ENCODE data around the gene YKT6.
"Not testable (repeated sequence)": the region's sequence is repeated elsewhere in the genome, so short reads cannot be mapped to it uniquely, and the experiment has no call there.

DNA sequence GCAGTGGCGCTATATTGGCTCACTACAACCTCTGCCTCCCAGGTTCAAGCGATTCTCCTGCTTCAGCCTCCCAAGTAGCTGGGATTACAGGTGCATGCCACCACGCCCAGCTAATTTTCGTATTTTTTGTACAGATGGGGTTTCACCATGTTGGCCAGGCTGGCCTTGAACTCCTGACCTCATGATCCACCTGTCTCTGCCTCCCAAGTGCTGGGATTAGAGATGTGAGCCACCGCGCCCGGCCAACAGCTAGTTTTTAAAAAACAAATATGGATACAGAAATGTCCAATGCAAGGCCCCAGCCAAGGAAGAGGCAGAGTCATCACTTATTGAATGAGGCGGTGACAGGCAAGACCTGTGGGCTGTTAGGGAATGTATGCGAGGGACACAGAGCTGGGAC is 28.9 kb upstream of the YKT6 start:
- TF ChIP-seq, protein P1, sequence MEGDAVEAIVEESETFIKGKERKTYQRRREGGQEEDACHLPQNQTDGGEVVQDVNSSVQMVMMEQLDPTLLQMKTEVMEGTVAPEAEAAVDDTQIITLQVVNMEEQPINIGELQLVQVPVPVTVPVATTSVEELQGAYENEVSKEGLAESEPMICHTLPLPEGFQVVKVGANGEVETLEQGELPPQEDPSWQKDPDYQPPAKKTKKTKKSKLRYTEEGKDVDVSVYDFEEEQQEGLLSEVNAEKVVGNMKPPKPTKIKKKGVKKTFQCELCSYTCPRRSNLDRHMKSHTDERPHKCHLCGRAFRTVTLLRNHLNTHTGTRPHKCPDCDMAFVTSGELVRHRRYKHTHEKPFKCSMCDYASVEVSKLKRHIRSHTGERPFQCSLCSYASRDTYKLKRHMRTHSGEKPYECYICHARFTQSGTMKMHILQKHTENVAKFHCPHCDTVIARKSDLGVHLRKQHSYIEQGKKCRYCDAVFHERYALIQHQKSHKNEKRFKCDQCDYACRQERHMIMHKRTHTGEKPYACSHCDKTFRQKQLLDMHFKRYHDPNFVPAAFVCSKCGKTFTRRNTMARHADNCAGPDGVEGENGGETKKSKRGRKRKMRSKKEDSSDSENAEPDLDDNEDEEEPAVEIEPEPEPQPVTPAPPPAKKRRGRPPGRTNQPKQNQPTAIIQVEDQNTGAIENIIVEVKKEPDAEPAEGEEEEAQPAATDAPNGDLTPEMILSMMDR (IDR thresholded peaks at IDR 0.05) = not testable (repeated sequence)
- TF ChIP-seq POLR2A (IDR thresholded peaks at IDR 0.05) = not testable (repeated sequence)

Measured in testis (tissue), 2 donors.